NCI-H526 treated with DMSO at 0.1 percent for 48 hours (cell line): ENCODE measurements around the gene MCM10.
"Not testable (repeated sequence)": the region's sequence is repeated elsewhere in the genome, so short reads cannot be mapped to it uniquely, and the experiment has no call there.

ENCODE experiments used
- DNase-seq: peaks from one replicate; lab custom pipeline; 2025; lab: John Stamatoyannopoulos, UW

MCM10 gene

DNA sequence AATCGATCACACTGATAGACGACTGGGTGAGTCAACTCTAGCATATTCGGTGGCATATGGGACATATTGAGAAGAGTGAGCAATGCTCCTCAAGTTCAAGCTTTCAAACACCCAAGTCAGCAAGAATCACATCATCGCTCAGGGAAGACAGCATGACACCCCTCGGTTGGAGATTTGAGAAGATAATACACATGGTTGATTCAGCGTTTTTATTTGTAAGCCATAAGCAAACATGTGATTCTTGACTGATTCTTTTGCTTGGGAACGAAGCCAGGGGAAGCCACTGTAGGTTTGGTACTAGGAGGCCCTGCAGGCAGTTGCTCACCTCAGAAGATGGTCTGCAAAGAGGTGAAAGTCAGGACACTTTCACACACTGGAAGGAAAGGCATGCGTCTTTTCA, 60.2 kb downstream of the MCM10 start:
- no peak for DNase-seq

- DNase-seq, result no peak
These were observed 60.8 kb downstream of the MCM10 start for GRCh38 chr10:13222151-13222550.

DNA sequence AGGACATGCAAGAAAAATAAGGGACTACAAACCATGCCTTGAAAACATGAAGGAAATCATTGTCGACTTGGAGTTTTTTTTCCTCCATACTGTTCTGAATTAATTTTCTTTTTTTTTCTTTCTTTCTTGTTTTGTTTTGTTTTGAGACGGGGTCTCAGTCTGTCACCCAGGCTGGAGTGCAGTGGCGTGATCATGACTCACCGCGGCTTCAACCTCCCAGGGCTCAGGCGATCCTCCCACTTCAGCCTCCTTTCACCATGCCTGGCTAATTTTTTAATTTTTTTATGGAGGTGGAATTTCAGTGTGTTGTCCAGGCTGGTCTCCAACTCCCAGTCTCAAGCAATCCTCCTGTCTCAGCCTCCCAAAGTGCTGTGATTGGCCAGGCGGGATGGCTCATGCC, 61.2 kb downstream of the MCM10 start:
- no peak for DNase-seq

GRCh38 chr10:13223241-13223640, 61.9 kb downstream of the MCM10 start:
- no peak for DNase-seq

DNA sequence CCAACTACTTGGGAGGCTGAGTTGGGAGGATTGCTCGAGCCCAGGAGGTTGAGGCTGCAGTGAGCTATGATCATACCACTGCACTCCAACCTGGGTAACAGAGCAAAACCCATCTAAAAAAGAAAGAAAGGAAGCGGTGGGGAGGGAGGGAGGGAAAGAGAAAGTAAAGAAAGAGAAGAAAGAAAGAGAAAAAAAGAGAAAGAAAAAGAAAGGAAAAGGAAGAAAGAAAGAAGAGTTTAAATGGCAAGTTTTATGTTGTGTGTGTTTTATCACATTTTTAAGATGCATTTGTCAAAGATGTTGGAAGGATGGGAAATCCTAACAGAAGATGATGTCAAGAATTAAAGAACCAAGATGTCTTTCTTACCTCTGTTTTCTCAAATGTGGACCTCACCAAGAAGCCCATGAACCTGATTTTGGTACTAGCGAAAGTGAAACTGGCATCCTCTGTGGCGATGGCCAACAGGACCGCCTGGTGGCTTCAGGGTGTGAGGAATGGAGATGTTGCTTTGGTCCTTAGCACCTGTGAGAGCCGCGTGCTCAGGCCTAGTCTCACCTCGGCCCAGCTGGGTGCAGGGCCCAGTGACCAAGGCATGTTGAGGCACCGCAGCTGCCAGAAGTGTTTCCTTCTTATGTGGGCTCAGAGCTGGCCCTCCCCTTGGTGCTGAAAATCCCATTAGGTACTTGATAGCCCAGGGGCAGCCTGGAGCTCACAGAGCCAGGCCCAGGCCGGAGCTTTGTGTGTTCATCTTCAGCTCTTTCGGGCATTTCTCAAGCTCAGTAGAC, 63.0 kb downstream of the MCM10 start:
- DNase-seq, result no peak

GRCh38 chr10:13225601-13226000, 64.2 kb downstream of the MCM10 start:
- no peak for DNase-seq

DNA sequence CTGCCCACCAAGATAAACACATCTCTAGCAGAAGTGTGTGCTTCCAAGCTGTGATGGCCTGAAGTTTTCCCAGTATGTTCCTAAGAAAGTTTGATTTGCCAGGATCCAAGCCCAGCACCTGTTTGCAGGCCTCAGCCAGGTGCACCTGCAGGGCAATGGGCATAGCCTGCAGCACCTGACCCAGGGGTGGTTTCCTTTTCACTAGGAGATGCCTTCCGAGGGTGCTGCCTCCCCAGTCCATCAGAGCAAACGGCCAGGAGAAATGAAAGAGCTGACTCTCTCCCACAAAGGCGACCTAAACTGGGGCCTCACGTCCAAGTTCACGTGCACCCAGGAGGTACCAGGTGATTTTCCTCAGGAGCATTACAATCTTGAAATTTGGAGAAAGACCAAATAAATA, 65.7 kb downstream of the MCM10 start:
- no peak for DNase-seq

DNA sequence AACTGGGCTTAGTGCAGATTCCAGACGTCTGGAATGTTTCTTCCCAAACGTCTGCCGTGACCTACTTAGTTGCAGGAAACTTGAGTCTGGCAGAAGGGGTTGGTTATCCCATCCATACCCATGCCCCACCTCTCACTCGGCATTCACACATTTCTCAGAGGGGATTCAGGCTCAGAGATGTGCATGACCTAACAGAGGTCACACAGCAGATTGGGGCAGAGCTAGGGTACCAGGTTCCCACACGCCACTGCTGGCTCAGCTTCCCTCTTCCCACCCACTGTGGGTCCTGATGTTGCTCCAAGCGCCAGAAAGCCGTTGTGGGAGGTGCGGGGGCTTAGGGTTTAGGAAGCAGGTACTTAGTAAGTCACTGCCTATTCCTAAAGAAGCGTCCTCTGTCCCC, 69.8 kb downstream of the MCM10 start:
- no peak for DNase-seq

- no peak for DNase-seq
These were observed 70.5 kb downstream of the MCM10 start for GRCh38 chr10:13231808-13232207.

GRCh38 chr10:13233358-13233757, 72.0 kb downstream of the MCM10 start:
- DNase-seq, result no peak

- no peak for DNase-seq
These were observed 72.8 kb downstream of the MCM10 start, which contains the start of gene UCMA for GRCh38 chr10:13234172-13234571. TSS of gene UCMA (minus strand) at chr10:13234374. CDS start at chr10:13234258, 116 bp downstream.

- not testable (repeated sequence) for DNase-seq
These were observed 73.4 kb downstream of the MCM10 start for GRCh38 chr10:13234736-13235135.

- DNase-seq, result no peak
These were observed 75.3 kb downstream of the MCM10 start for GRCh38 chr10:13236638-13237037.

DNA sequence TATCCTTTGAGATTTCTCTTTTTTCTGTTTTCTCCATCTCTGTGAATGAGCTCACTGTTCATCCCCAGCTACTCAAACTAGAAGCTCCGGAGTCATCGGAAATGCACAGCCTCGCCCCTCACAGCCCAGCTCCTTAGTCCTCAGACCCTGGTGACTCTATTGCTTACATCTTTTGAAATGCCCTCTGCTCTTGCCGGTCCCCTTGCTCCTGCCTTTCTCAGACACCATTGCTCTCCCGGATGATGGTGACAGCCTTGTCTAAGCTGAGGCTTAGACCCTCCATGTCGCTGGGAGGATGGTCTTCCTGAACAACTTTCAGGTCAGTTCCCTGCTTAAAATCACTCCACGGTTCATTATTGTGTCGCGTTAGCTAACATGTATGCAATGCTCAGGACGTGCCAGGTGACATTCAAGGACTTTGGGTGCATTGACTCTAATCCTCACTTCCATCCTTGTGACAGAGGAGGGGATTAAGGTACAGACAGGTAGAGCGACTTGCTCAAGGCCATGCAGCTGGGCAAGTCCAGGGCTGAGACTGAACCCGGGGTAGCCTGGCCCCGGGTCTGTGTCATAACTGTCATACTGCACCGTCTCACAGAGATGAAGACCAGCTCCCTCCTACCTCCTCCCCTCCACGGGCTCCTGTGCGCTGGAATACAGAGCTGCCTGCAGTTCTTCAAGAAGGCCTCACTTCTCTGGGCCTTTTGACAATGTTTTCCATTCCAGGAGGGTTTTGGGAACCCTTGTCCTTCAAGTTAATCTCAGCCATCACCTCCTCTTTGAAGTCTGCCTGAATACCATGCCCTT, 77.1 kb downstream of the MCM10 start:
- DNase-seq, result no peak

DNA sequence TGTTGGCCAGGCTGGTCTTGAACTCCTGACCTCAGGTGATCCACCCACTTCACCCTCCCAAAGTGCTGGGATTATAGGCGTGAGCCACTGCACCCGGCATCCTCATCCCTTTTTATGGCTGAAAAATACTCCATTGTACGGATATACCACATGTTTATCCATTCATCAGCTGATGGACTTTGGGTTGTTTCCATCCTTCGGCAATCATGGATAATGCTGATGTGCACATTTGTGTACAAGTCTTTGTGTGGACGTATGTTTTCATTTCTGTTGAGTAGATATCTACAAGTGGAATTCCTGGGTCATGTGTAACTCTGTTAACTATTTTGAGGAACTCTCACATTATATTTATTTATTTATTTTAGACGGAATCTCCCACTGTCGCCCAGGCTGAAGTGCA, 78.6 kb downstream of the MCM10 start:
- no peak for DNase-seq

- no peak for DNase-seq
These were observed 80.3 kb downstream of the MCM10 start for GRCh38 chr10:13241613-13242012.

DNA sequence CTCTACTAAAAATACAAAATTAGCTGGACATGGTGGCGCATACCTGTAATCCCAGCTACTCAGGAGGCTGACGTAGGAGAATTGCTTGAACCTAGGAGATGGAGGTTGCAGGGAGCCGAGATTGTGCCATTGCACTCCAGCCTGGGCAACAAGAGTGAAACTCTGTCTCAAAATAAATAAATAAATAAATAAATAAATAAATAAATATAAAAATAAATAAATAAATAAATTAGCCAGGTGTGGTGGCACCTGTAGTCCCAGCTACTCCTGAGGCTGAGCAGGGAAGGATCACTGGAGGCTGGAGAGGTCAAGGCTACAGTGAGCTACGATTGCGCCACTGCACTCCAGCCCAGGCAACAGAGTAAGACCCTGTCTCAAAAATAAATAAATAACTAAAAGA, 80.9 kb downstream of the MCM10 start:
- DNase-seq, result not testable (repeated sequence)

GRCh38 chr10:13247246-13247645, 85.9 kb downstream of the MCM10 start:
- DNase-seq, result no peak

- no peak for DNase-seq
These were observed 86.4 kb downstream of the MCM10 start for GRCh38 chr10:13247784-13248183.

- no peak for DNase-seq
These were observed 92.4 kb downstream of the MCM10 start for GRCh38 chr10:13253726-13254125.

- DNase-seq, result no peak
These were observed 95.3 kb downstream of the MCM10 start for GRCh38 chr10:13256627-13257026.

- DNase-seq, result no peak
These were observed 96.3 kb downstream of the MCM10 start for GRCh38 chr10:13257621-13258140.
